Fibroblast of upper back skin (primary cell): ENCODE measurements around the gene PBXIP1.
A peak's percentile ranks its signal among the peaks of the same experiment; 100 is the strongest.
"Not testable (repeated sequence)": the region's sequence is repeated elsewhere in the genome, so short reads cannot be mapped to it uniquely, and the experiment has no call there.

ENCODE experiments used
- DNase-seq: peaks from one replicate; pipeline ENCODE4 v3.0.0-alpha.2; 2013

PBXIP1 gene

DNA sequence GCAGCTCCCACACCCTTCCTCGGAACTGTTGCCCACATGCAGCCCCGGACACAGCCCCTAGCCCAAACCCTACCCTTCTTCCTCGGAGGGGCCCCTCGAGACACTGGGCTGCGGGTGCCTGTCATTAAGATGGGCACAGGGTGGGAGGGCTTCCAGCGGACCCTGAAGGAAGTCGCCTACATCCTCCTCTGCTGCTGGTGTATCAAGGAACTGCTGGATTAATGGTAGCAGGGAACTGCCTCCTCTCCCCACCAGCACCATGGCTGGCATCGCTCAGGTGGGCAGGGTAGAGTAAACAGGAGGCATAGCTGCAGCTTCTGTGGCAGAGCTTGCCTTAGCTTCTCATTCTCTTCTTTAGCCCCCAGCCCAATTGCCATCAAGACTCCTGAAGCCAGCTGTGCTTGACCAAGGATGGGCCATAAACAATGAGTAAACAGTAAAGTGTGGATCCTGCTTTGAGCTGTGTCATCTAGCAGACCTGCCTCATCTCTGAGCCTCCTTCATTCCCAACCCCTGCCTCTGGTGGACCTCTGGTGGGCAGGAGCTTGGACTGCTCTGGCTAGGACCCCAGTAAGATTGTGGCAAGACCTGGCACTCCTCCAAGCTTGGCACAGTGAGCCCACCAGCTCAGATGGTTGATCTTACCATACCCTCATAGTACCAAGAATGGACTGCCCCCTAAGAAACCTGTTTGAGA, 37.8 kb upstream of the PBXIP1 start, which contains the start of gene LENEP:
Gene LENEP, plus strand, starts transcription at position 15 of the 697 bp plus-strand sequence. Its CDS starts 22 bp downstream, at position 37.
- no peak for DNase-seq

DNA sequence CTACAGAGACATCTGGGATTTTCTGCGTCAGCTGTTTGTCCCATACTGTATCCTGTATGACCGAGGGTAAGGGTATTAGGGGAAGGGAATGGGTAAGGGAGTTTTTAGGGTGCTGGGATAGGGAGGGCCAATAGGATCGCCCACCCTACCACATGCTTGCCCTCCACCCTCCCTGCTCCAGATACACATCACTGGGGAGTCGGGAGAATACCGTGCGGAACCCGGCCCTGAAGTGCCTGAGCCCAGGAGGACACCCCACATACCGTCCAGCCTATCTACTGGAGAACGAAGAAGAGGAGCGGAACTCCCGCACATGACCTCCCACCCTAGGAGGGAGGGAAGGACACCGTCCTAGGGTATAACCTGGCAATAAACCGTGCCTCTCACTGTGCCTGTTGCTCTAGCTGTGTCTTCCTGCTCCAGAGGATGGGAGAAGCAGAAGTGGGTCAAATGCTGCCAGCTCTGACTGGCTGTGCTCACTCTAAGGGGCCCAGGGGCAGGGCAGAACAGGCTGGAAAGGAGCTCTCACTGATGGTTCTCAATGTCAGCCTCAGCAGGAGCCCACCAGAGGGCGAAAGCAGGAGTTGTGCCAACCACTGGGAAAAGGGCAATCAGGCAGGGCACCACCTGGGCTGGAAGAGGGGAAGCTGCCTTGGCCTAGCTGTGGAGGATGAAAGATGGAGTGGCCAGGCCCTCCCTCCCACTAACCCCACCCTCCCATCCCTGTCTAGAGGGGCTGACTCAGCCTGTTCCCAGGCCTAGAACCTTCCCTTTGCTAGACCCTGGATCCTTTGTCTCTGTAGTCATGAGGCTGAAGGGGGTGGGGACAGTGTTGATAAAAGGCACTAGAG, 37.0 kb upstream of the PBXIP1 start:
- peak; percentile 36 for DNase-seq

DNA sequence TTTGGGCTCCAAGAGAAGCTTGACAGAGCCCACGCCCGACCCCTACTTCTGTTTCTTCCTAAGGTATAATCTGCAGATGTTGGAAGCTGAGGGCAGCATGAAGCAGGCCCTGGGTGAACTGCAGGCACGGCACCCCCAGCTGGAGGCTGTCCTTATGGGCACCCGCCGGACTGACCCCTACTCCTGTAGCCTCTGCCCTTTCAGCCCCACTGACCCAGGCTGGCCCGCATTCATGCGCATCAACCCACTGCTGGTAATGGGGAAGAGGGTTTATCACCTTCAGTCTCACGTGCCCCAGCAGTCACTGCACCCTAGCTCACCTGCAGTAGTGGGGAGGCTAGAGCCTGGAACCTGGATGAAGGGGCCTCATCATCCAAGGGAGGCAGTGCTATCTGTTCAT, 34.4 kb upstream of the PBXIP1 start:
- DNase-seq = no peak

DNA sequence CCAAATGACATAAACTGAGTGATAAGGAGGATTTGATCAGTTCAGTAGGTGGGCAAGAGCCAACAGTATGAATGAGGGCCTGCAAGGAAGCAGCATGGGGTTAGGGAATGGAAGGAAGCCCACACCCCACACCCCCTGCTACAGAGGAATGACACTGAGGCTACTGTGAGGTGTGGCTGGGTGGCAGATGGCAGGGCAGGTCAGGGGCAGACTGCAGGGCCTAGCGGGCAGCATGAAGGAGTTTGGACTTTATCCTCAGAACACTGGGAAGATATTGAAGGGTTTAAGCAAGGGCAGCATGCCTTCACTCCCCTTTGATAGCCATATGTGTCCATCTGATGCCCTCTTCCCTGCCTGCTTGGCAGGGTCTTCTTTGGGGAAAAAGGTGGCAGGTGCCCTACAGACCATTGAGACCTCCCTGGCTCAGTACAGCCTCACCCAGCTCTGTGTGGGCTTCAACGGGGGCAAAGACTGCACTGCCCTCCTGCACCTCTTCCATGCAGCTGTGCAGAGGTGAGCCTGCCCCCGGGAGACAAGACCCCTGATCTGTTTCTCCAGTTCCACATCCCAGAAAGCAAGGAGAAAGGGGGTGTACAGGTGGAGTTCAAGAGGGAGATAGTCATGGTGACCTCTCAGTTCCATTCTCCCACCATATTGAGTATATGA, 33.4 kb upstream of the PBXIP1 start:
- DNase-seq = no peak

GRCh38 chr1:154988058-154988954, 32.4 kb upstream of the PBXIP1 start:
- no peak for DNase-seq

- DNase-seq = no peak
These were observed 31.4 kb upstream of the PBXIP1 start for GRCh38 chr1:154987326-154987725.

GRCh38 chr1:154986736-154987135, 30.8 kb upstream of the PBXIP1 start:
- DNase-seq = not testable (repeated sequence)

GRCh38 chr1:154983776-154984466, 28.0 kb upstream of the PBXIP1 start:
- DNase-seq = no peak

DNA sequence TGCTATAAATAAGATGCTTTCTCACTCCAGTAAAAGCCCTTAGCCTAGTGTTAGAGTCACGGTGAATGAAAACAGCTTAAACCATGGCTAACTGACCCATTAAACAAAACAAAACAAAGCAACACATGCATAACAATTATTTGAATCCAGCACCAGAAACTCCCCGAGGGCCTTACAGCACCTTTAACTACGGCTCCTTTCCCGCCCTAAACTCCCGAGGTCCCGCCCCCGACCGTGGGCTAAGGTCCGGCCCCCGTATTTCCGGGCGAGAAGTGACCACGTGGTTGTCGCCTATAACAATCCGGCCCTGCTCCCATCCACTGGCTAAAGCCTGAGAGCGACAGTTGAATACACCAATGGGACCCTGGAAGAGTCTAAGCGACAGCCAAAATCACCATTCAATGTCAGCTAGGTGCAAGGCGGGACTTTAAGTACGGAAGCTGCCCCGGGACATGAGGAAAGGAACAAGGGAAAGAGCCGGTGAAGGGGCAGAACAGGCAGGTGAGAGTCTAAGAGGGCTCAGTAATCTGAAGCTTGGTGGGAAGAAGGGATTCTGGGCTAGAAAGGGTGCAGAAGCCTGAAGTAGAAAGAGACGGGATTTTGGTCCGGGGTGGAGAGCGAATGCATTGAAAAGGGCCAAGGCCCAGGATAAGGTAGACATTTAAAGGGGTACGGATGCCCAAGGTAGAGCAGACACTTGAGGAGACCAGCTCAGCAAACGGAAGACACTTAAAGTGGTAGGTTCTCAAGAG, 27.2 kb upstream of the PBXIP1 start, which contains the start of gene FLAD1:
Gene FLAD1, plus strand, starts transcription at position 448 of the 752 bp plus-strand sequence. CDS start 351 bp downstream, outside the sequence.
- DNase-seq = peak; percentile 100

DNA sequence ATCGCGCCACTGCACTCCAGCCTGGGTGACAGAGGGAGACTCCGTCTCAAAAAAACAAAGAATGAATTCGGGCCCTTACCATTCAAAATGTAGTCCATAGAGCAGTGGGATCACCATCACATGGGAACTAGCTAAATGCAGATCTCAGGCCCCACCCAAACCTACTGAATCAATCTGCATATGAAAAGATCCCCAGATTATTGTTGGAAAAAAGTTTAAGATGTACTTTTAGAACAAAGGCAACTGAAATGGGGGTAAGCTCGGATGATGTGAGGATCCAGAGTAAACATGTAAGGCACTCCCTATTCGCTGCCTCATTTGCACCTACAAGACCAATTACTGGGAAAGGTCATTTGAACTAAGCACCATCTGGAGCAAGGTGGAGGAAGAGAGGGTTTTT, 26.4 kb upstream of the PBXIP1 start:
- DNase-seq = no peak

DNA sequence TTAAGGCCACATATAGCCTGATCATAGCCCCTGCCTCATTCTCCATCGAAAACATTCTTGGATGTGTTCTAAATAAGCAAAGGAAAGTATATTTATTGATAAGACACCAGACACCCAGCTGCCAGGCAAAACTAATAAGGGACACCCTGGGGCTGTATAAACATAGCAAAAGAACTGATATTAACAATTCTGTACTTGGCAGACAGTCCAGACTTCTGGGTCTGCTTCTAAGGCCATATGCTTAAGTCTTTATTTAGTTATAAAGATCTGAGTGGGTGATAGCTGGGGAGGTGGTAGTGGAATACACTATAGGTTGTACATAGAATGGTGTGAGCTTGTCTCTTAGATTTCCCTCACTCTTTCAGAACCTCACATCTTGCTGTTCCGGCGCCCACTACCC, 22.5 kb upstream of the PBXIP1 start:
- DNase-seq = no peak

DNA sequence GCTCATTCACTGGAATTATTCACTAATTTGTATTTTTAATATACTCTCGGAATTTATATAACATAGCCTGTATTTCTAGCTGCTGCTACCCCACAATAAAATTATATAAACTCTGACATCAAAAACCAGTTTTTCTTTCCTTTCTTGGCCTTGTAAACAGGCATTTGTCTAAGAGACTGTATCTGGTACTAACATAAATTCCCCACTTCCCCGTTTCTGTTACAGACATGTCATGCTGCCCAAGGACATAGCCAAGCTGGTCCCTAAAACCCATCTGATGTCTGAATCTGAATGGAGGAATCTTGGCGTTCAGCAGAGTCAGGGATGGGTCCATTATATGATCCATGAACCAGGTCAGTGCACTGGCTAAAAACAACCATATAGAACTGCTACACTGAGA, 21.9 kb upstream of the PBXIP1 start:
- DNase-seq = not testable (repeated sequence)

- peak; percentile 55 for DNase-seq
These were observed 19.6 kb upstream of the PBXIP1 start for GRCh38 chr1:154975409-154976059.

- peak; percentile 97 for DNase-seq
These were observed 19.0 kb upstream of the PBXIP1 start for GRCh38 chr1:154974808-154975408.

GRCh38 chr1:154974102-154974807, 18.4 kb upstream of the PBXIP1 start, which contains the start of gene CKS1B:
CKS1B (plus strand) TSS chr1:154974681; CDS start chr1:154974746, 65 bp downstream.
- peak; percentile 100 for DNase-seq

DNA sequence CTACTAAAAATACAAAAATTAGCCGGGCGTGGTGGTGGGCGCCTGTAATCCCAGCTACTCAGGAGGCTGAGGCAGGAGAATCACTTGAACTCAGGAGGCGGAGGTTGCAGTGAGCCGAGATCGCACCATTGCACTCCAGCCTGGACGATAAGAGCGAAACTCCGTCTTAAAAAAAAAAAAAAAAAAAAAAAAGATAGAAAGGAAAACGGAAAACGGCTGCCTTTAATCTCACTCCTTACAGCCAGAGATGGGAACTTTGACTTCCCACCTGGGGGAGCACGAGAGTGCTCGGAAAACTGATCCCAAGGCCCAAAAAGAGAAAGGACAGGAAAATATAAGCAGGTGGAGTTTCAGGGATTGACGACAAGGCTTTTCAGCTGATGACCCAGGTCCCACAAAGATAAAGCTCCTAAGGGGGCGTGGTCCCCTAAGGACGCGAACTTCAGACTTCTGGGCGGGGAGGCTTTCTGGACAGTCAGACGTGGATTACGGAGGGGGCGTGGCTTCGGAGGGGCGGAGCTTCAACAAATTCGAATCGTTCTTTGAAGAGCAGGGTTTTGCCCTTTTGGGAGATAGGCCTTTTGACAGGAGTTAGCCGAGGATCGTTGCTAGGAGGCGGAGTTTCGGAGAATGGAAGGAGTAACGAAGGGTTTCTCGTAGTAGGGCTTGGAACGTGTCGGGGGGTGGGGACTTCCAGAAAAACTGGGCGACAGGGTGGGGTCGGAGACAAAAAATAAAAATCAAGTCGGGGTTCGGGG, 17.6 kb upstream of the PBXIP1 start:
- DNase-seq = peak; percentile 97

GRCh38 chr1:154972517-154973343, 16.8 kb upstream of the PBXIP1 start:
- peak; percentile 98 for DNase-seq

GRCh38 chr1:154972213-154972516, 16.3 kb upstream of the PBXIP1 start:
- DNase-seq = peak; percentile 89
